CD4-positive, alpha-beta T cell treated with Interleukin-17A for 1 hour (primary cell): ENCODE data around the gene IER2.
A peak's percentile ranks its signal among the peaks of the same experiment; 100 is the strongest.

ENCODE experiments used
- DNase-seq: peaks from one replicate; pipeline ENCODE4 v3.0.0-alpha.2; 2020

Gene IER2, protein sequence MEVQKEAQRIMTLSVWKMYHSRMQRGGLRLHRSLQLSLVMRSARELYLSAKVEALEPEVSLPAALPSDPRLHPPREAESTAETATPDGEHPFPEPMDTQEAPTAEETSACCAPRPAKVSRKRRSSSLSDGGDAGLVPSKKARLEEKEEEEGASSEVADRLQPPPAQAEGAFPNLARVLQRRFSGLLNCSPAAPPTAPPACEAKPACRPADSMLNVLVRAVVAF

GRCh38 chr19:13150187-13150930 lies at the start of gene IER2, which contains the start of gene STX10:
TSS of gene IER2 (plus strand) at chr19:13150411. CDS start at chr19:13153187, 2,776 bp downstream.
TSS of gene STX10 (minus strand) at chr19:13150375. CDS start at chr19:13150173, 202 bp downstream.
- peak; percentile 95 for DNase-seq

DNA sequence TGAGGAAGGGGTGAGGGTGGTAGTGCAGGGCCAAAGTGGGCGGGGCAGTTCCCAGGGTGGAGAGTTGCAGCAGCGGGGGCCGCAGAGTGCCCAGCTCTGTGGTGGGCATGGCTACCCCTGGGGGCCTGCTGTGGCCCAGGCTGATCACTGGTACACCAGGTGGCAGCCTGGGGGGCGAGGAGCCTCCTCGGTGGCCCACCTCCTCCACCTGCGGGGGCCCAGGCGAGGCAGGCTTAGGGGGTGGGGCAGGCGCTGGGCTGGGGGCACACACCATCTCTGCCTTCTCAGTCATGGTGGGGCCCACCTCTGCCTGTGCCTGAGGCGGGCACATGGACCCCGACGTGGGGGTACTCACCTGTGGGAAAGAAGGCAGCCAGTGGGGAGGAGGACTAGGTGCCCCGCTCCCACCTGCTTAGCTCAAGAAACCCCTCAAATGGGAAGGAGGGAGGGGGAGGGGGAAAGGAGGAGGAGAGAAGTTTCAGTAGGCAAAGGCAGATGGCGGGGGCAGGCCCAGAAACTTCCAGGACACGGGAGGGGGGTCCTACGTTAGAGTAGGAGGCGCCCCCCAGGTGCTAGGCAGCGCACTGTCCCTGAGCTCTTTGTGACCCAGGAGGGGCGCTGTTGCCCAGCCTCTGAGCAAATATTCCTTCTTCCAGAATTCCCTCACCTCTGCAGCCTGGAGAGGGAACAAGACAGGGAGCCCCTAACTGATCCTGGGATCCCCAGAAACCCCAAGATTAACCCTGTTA lies 49.2 kb upstream of the IER2 start:
- DNase-seq: no peak

DNA sequence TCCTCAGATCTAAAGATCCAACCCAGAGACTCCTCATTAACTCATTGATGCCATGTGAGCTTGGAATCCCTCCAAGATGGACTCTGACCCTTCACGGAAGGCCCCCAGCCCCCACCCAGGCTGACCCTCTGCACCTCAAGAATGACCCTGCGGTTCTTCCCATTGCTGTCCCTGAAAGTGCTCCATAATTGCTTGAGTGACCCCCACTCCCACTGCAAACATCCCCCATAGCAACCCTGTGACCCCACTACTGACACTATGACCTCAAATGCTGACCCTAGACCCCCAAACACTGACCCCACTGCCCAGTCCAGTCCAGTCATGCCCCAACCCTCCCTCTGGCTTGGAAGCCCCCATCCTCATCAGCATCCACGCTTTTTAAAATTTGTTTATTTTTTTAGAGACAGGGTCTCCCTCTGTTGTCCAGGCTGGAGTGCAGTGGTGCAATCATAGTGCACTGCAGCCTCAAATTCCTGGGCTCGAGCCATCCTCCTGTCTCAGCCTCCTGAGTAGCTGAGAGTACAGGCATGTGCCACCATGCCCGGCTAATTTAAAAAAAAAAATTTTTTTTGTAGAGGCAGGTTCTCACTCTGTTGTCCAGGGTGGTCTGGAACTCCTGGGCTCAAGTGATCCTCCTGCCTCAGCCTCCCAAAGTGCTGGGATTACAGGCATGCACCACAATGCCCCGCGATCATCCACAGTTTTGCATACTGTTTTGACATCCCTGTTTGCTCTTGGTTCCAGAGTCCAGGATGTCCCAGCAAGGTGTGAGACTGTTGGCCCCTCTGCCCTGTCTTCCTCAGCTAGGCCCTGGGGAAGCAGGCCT lies 48.4 kb upstream of the IER2 start:
- DNase-seq: no peak

GRCh38 chr19:13102416-13102665 lies 47.9 kb upstream of the IER2 start:
- DNase-seq: no peak

- DNase-seq: peak; percentile 47
These were observed 47.3 kb upstream of the IER2 start, which contains the start of gene LYL1 for GRCh38 chr19:13102666-13103580. TSS of gene LYL1 (minus strand) at chr19:13102858. CDS start at chr19:13101171, 1,687 bp downstream.

GRCh38 chr19:13103581-13104359 lies 46.4 kb upstream of the IER2 start:
- DNase-seq: no peak

DNA sequence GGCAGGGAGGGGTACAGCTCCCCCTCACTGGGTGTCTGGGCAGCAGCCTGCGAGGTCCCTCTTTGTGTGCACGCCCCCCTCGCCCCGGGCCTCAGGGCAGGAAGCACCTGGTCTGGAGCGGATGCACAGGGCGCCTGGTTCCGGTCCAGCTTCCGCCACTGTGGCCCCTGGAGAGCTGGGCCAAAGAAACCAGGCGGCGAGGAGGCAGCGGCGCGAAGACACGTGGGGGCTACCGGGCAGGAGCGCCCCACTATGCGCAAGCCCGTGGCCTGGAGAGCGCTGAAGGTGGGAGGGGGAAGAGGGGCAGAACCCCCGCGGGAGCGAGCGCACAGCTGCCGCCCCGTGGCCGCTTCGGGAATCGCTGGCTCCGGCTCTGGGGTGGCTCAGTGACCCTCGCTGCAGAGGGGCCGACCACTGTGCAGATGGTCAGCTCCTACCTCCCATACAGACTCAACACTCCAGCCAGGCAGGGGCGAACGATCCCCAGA lies 45.8 kb upstream of the IER2 start:
- DNase-seq: peak; percentile 64

DNA sequence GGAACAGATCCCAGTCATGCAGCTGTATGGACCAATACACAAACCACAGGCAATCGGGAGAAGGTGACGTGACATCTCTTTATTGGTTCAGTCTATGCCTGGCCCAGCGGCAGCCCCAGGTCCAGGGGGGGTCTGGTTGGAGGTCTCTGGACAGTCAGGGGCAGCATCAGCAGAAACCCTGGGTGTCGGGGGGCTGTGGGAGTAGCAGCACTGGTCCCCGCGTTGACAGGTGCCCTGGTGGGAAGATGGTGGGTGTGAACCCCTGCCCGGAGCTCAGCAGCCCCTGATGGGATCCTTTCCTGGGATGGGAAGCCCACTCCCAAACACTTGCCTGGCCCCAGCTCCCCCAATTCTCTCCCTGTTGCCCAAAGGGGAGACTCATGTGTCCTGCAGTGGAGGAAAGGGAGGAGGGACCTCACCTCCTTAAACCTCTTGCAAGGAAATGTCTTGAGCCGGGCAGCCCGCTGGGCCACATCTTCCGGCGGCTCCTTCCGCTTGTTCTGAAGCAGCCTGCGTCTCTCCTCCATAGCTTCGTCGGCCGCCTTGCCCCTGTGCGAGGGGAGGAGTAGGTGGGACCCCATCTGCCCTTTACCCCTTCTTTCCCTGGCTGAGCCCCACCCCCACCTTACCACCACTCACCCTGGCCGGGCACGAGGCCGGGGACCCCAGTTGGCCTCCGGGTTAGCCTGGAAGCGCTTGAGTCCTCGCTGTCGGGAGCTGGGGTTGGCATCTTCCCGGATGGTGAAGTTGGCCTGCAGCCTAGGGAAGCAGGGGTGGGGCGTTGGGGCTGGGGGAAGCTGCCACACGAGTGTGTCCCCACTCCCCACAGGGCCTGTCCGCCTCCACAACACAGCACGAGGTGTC lies 45.1 kb upstream of the IER2 start:
- DNase-seq: peak; percentile 40

GRCh38 chr19:13109361-13110098 lies 40.7 kb upstream of the IER2 start:
- no peak for DNase-seq

DNA sequence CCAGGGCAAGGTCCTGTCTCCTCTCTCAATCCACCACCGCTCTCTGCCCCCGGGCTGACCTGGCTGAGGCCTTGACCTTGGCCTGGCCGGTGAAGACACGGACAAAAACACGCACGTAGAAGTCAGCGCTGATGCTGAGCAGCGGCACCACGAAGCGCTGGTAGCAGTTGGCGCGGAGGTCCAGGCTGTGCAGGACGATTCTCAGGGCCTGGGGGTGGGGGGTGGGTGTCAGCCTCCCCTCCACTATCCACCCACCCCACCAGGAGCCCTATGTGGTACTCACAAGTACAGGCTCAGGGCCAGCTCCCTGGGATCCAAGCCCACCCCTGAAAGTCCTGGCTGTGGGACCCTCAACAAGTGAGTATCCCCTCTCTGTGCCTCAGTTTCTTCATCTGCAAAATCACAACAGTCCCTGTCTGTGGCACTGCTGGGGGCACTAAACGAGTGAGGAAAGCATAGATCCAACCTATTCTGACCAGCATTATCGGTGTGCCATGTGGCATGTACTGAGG lies 40.1 kb upstream of the IER2 start:
- DNase-seq: no peak

- no peak for DNase-seq
These were observed 37.7 kb upstream of the IER2 start for GRCh38 chr19:13112555-13112954.

- DNase-seq: no peak
These were observed 34.3 kb upstream of the IER2 start for GRCh38 chr19:13115936-13116281.

GRCh38 chr19:13116282-13117175 lies 33.7 kb upstream of the IER2 start, which contains the start of gene TRMT1:
TSS of gene TRMT1 (minus strand) at chr19:13116740. CDS start at chr19:13116399, 341 bp downstream.
- peak; percentile 92 for DNase-seq

DNA sequence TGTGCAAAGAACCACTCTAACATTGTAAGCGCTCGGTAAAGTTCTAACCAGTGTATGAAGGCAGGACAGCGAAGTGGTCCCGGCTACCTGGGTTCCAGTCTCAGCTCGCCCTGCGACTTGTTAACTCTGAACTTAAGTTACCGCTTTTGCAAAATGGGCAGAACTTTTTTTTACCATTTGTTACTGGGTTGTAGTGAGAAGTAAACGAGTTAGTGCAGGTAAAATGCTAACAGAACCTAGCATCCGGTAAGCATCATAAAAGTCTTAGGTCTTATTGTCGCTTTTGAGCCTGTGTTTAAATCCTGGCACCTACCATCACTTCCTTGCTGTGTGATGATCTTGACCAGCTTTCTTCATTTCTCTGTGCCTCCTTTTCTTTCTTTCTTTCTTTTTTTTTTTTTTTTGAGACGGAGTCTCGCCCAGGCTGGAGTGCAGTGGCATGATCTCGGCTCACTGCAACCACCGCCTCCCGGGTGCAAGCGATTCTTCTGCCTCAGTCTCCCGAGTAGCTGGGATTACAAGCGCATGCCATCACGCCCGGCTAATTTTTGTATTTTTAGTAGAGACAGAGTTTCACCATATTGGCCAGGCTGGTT lies 32.9 kb upstream of the IER2 start:
- DNase-seq: peak; percentile 46

DNA sequence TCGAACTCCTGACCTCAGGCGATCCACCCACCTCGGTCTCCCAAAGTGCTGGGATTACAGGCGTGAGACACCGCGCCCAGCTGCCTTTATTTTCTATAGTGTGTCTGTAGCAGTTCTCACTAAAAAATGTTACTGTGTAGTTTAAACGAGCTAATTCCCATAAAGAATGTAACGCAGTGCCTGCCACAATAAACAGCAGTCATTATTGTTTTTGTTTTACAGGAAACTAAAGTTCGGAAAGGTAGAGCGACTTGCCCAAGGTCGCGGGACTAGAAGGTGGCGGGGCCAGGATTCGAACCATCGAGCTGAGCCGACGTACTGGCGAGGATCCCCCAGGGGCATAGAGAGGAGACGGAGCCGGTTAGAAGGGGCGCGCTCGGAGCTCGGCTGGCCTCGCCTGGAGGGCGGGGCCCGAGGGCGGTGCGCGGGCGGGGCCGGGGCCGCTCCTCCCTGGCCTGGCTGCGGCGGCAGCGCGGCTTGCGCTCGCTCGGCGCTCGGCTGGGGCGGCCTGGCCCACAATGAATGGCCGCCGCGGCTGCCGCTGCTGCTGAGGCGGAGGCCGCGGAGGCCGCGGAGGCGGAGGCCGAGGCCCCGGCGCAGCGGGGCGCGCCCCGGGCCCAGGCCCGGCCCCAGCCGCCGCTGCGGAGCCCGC lies 32.3 kb upstream of the IER2 start, which contains the start of gene NACC1:
TSS of gene NACC1 (plus strand) at position 493 of the 652 bp plus-strand sequence. CDS start 16,944 bp downstream, outside the sequence.
- peak; percentile 90 for DNase-seq

- DNase-seq: peak; percentile 49
These were observed 31.6 kb upstream of the IER2 start for GRCh38 chr19:13118424-13119193.
